DMS 273 treated with DMSO at 0.1 percent for 48 hours (cell line): ENCODE data around the gene NXT1.

ENCODE experiments used
- DNase-seq: peaks from one replicate; lab custom pipeline; 2025; lab: John Stamatoyannopoulos, UW

The NXT1 gene

DNA sequence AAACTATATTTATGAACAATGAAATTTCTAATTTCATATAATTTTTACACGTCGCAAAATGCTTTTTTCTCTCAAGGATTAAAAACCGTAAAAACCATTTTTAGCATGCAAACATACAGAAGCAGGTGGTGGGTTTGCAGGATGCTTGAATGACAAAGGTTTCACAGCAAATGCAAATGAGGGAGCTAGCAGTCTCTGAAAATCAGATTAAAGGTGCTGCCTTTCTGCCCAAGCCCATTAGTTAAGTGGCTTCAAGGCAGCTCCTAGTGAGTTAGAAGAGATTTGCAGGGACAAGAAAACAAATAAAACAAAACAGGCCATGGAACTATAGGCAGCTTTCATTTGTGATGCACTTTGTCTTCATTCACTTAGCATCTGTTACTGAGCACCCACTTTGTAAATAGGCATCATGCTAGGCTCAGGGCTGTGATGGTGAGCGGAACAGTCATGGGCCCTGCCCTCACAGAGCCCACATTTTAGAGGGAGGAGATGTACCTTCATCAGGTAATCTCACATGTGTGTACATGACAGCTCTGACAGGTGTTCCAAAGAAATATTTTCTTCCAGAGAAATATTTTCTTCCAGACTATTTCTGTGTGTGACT lies 41.2 kb downstream of the NXT1 start:
- DNase-seq: no peak

DNA sequence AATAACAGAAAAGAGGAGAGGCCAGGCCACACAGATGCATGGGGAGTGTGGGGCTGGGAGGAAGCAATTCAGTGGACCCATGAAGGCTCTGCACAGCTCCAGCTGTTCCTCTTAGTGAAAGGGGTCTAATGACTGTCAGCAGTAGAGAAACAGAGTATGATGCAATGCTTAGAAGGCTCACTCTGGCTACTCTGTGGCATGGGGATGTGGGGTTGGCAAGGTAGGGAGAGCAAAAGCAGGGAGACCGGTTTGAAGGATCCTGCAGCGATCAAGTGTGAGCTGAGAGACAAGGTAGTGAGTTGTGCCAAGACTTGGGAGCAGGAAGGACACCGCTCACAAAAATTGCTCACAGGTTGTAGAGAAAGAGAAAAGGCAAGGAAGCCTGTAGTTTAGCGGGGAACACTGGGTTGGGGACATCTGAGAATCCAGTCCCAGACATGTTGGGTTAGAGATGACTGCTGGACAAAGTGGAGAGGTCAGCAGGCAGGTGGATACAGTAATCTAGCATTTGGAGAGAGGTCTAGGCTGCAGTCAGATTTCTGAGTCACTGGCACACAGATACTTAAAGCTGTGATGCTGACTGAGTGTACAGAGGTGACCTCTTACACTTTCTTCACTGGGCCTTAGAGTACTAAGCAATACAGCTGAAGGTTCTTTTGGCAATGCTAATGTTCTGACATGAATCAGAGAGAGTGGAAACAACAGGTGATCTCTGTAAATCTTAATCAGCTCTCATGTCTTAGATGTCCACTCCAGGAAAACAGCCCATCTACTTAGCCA lies 43.6 kb downstream of the NXT1 start:
- no peak for DNase-seq

DNA sequence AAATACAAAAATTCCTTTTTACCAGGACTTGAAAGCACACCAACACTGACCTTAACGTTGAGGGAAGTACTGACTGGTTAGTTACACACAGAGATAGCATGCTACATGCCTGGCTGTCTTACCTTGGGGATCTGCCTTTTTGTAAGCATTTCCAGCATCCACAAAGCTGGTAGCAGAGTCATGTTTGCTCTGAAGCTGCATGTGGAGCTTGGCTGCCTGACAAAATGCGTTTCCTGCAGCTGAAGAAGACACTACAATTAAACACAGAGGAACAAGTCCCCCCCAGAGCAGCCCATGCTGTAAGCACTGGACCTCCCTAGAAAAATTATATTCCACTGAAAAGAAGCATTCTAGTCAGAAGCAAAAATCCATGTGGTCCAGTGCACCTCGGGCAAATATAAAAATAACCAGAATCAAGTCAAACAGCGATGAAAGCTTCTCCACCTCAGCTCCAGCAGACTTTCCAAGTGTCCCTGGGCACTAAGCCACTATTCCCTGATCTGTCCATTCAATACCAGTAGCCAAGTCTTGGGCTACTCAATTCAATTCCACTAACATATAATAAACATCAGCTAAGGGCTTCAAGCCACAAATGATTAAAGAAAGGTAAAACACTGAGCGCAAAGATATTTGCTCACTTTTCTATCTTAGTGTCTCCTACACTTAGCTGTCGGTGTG lies 46.5 kb downstream of the NXT1 start:
- DNase-seq: no peak

DNA sequence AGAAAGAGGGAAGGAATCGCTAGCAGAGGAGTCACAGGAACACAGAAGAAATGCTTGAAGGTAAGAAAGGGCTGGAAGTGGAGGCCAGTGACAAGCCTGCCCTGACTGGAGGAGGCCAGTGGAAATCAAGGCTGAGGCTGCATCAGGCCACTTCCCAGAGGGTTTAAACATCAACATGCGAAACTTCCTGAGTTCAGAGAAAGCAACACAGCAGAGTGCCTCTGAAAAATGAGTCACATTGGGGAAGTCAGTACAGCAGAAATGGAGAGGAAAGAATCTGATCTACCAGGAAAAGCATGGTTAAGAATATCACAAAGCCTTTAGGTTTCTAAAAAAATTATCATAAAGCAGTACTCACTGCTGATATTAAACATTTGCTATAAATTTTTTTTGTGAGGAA lies 47.4 kb downstream of the NXT1 start:
- no peak for DNase-seq

DNA sequence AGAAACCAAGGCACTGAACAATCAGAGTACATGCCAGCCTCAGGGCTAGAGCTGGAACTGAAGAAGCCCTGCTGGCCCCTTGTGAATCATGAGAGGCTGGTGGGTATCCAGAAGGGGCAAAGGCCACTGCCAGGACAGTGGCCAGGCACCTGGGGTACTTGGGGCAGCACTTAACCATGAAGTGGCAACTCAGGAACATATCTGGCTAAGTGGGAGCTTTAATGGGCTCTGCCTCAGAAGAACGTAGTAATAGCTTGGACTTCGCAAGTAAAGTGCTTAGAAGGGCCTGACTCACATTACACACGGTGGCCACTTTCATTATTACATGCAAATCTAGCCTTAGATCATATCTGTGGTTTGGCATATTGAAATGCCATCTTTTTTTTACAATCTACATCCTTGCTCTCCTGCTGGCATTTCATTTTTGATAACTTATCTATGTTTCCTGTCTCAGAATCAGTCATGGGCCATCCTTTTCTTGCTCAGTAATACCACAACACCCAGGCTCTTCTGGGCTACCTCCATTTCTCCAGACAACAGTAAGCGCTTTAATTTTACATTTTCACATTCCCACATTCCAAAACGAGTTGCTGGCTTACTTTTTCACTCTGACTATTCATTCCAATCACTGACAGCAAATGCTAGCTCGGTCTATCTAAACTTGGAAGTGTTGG lies 49.1 kb downstream of the NXT1 start:
- DNase-seq: no peak

DNA sequence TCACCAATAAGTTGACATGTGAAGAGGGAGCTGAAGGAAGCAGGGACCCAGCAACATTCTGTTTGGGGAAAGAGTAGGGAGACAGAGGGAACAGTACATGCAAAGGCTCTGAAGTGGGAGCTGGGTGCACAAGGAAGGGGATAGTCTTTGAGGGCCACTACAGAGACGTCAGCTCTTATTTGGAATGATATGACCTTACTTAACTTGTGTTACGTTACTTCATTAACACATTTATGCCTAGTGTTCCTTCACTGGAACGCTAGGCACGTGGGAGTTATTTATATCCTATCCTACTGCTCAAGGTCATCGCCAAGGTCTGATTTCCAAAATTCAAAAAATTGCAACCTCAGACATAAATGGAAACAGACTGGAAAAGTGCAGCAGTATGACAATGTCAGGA lies 50.5 kb downstream of the NXT1 start:
- DNase-seq: no peak

DNA sequence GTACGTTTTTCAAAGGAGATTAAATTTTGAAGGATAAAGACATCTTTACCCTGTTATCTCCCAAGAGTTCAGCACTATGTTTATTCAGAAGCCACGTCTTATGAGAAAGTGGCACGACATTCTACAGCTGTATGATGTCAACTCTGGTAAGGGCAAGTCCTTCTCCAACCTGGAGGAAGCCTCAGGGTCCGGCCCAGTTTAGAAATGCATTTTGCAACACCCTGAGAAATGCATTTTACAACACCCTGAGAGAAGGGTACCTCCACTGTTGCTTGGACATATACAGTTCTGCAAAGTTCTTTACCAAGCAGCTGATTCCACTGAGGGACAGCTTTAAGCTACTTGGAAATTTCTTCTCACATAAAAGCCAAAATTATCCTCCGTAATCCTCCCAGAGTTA lies 53.2 kb downstream of the NXT1 start:
- no peak for DNase-seq

DNA sequence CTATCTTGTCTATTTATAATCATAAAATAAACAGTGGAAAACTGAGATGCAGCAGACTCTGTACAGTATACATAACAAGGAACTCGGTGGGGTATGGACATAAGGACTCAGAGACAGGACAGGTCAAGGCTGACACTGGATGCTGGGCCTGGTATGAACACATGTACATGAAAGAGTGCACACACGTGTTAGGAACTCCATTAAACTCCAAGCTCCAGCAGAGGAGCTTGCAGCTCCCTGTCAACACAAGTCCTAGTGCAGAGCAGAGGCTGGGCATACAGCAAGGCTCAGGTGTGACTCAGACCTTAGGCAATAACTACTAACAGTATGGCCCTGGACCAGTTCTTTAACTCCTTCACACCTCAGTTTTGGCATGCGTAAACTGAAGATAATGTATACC lies 53.6 kb downstream of the NXT1 start:
- DNase-seq: no peak
